HEK293 (cell line): ENCODE data around the gene EXD1.

Source experiments
- ZNF596 ChIP-seq: fragments of 450-650 bp; IDR thresholded peaks from 2 replicates; pipeline ENCODE4 v1.5.0; 2018; ENCODE audit warnings: missing biosample characterization, mild to moderate bottlenecking, missing genetic modification characterization, moderate library complexity
- ZNF791 ChIP-seq: fragments of 450-650 bp; formaldehyde crosslinking; IDR thresholded peaks from 2 replicates; pipeline ENCODE4 v1.5.1; 2016; ENCODE audit warnings: missing biosample characterization, missing genetic modification characterization
- TF ChIP-seq, protein P1 (sequence below): fragments of 450-650 bp; IDR thresholded peaks from 2 replicates; pipeline ENCODE4 v1.5.1; 2018; ENCODE audit warnings: missing biosample characterization, missing genetic modification characterization

DNA sequence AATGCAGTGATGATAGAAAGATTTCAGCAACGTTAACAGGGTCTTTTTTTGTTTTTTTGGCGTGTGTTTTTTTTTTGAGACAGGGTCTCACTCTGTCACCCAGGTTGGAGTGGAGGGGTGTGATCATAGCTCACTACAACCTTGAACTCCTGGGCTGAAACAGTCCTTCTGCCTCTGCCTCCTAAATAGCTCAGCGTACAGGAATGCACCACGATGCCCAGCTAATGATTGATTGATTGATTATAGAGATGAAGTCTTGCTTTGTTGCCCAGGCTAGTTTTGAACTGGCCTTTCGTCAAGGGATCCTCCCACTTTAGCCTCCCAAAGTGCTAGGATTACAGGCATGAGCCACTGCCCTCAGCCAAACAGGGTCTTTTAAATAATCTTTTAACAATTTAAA lies 7.5 kb upstream of the EXD1 start:
- no peak for TF ChIP-seq ZNF791 (tag by site-specific recombination)
- TF ChIP-seq ZNF596 (tag by site-specific recombination) = no peak
- TF ChIP-seq, protein P1, sequence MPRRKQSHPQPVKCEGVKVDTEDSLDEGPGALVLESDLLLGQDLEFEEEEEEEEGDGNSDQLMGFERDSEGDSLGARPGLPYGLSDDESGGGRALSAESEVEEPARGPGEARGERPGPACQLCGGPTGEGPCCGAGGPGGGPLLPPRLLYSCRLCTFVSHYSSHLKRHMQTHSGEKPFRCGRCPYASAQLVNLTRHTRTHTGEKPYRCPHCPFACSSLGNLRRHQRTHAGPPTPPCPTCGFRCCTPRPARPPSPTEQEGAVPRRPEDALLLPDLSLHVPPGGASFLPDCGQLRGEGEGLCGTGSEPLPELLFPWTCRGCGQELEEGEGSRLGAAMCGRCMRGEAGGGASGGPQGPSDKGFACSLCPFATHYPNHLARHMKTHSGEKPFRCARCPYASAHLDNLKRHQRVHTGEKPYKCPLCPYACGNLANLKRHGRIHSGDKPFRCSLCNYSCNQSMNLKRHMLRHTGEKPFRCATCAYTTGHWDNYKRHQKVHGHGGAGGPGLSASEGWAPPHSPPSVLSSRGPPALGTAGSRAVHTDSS (tag by site-specific recombination) = no peak
